H9 (cell line): ENCODE results near the gene ACOT7. TPM values are rescaled to one million over a fixed set of nuclear protein-coding genes. Genes with fewer than 3 reads are reported as not detected.

ENCODE experiments used
- DNase-seq: peaks from one replicate; pipeline ENCODE4 v3.0.0-alpha.2; 2017
- H2AFZ ChIP-seq: one replicate; pipeline ENCODE4 v1.6.1; 2013; ENCODE audit warnings: mild to moderate bottlenecking, low read length, control low read depth, moderate library complexity
- H2AK5ac ChIP-seq: 2 replicates; pipeline ENCODE4 v1.6.1; 2013; ENCODE audit warnings: low read length, control low read depth, mixed read lengths; ENCODE audit not compliant: insufficient read length
- H2BK120ac ChIP-seq: one replicate; pipeline ENCODE4 v1.6.1; 2013; ENCODE audit warnings: low read depth, mild to moderate bottlenecking, low read length, control low read depth, inconsistent platforms; ENCODE audit not compliant: poor library complexity, severe bottlenecking
- H2BK12ac ChIP-seq: 2 replicates; pipeline ENCODE4 v1.6.1; 2013; ENCODE audit warnings: low read length, control low read depth, mixed read lengths, low read depth; ENCODE audit not compliant: insufficient read length
- H2BK15ac ChIP-seq: 2 replicates; pipeline ENCODE4 v1.6.1; 2013; ENCODE audit warnings: low read depth, low read length, control low read depth
- H2BK20ac ChIP-seq: one replicate; pipeline ENCODE4 v1.6.1; 2013; ENCODE audit warnings: low read depth, mild to moderate bottlenecking, low read length, control low read depth, inconsistent platforms; ENCODE audit not compliant: poor library complexity, severe bottlenecking
- H2BK5ac ChIP-seq: 2 replicates; pipeline ENCODE4 v1.6.1; 2013; ENCODE audit warnings: low read length, control low read depth, mixed read lengths; ENCODE audit not compliant: insufficient read length
- H3K14ac ChIP-seq: 2 replicates; pipeline ENCODE4 v1.6.1; 2013; ENCODE audit warnings: low read length, control low read depth; ENCODE audit not compliant: insufficient read depth
- H3K18ac ChIP-seq: 2 replicates; pipeline ENCODE4 v1.6.1; 2013; ENCODE audit warnings: low read depth, mild to moderate bottlenecking, mixed read lengths, low read length, control low read depth; ENCODE audit not compliant: insufficient read length
- H3K23ac ChIP-seq: 2 replicates; pipeline ENCODE4 v1.6.1; 2013; ENCODE audit warnings: low read length, control low read depth, mixed read lengths, low read depth; ENCODE audit not compliant: insufficient read length
- H3K23me2 ChIP-seq: 2 replicates; pipeline ENCODE4 v1.6.1; 2013; ENCODE audit warnings: low read depth, mild to moderate bottlenecking, mixed read lengths, low read length, control low read depth; ENCODE audit not compliant: insufficient read length, poor library complexity, severe bottlenecking
- H3K27ac ChIP-seq: 2 replicates; pipeline ENCODE4 v1.5.1; 2013; ENCODE audit warnings: low read length, control low read depth, mixed read lengths, low read depth; ENCODE audit not compliant: insufficient read length
- H3K27me3 ChIP-seq: 2 replicates; pipeline ENCODE4 v1.6.1; 2013; ENCODE audit warnings: low read length, control low read depth, inconsistent platforms; ENCODE audit not compliant: insufficient read depth
- H3K4ac ChIP-seq: 2 replicates; pipeline ENCODE4 v1.6.1; 2013; ENCODE audit warnings: low read depth, mild to moderate bottlenecking, control low read depth, inconsistent platforms, low read length, moderate library complexity
- H3K4me1 ChIP-seq: 2 replicates; pipeline ENCODE4 v1.6.1; 2013; ENCODE audit warnings: low read length, control low read depth, inconsistent platforms; ENCODE audit not compliant: insufficient read depth
- H3K4me2 ChIP-seq: 2 replicates; pipeline ENCODE4 v1.6.1; 2013; ENCODE audit warnings: low read length, control low read depth, mixed read lengths; ENCODE audit not compliant: insufficient read length, insufficient read depth
- H3K56ac ChIP-seq: 2 replicates; pipeline ENCODE4 v1.6.1; 2013; ENCODE audit warnings: low read depth, mild to moderate bottlenecking, mixed read lengths, low read length, control low read depth; ENCODE audit not compliant: insufficient read length
- H3K79me1 ChIP-seq: 2 replicates; pipeline ENCODE4 v1.6.1; 2013; ENCODE audit warnings: low read depth, mild to moderate bottlenecking, moderate library complexity, low read length, control low read depth, inconsistent platforms; ENCODE audit not compliant: insufficient read depth, poor library complexity, severe bottlenecking
- H3K79me2 ChIP-seq: 2 replicates; pipeline ENCODE4 v1.6.1; 2013; ENCODE audit warnings: low read length, control low read depth, inconsistent platforms; ENCODE audit not compliant: insufficient read depth
- H3K9ac ChIP-seq: 2 replicates; pipeline ENCODE4 v1.6.1; 2013; ENCODE audit warnings: low read length, control low read depth, mixed read lengths; ENCODE audit not compliant: insufficient read length; ENCODE audit errors: extremely low read depth
- H3K9me3 ChIP-seq: one replicate; pipeline ENCODE4 v1.6.1; 2013; ENCODE audit warnings: low read depth, low read length, inconsistent platforms; ENCODE audit not compliant: control insufficient read depth
- H3T11ph ChIP-seq: one replicate; pipeline ENCODE4 v1.6.1; 2013; ENCODE audit warnings: mild to moderate bottlenecking, low read length, control low read depth, inconsistent platforms
- H4K20me1 ChIP-seq: one replicate; pipeline ENCODE4 v1.6.1; 2013; ENCODE audit not compliant: control insufficient read depth, insufficient read length, insufficient read depth
- H4K5ac ChIP-seq: 2 replicates; pipeline ENCODE4 v1.6.1; 2013; ENCODE audit warnings: low read depth, mild to moderate bottlenecking, mixed read lengths, low read length, control low read depth; ENCODE audit not compliant: insufficient read length
- H4K8ac ChIP-seq: replicated peaks from 2 replicates; pipeline ENCODE4 v1.6.1; 2013; ENCODE audit warnings: low read length, control low read depth, mixed read lengths, low read depth; ENCODE audit not compliant: insufficient read length
- H4K91ac ChIP-seq: 2 replicates; pipeline ENCODE4 v1.6.1; 2013; ENCODE audit warnings: low read depth, mild to moderate bottlenecking, moderate library complexity, mixed read lengths, low read length, control low read depth; ENCODE audit not compliant: insufficient read length
- H3K27ac Mint-ChIP-seq, 3 experiments: 2 replicates in 2 of 3; 3 replicates in 1 of 3; pipeline ENCODE4 v1.8.0; 2020 to 2021; ENCODE audit warnings: mixed read lengths in 3 of 3, mild to moderate bottlenecking in 1 of 3, moderate library complexity in 1 of 3
- H3K27me3 Mint-ChIP-seq: 2 replicates; pipeline ENCODE4 v1.8.0; 2021; ENCODE audit warnings: low read depth, mild to moderate bottlenecking, moderate library complexity, mixed read lengths
- H3K36me3 Mint-ChIP-seq, 3 experiments: 2 replicates in 2 of 3; 3 replicates in 1 of 3; pipeline ENCODE4 v1.8.0; 2020 to 2021; ENCODE audit warnings: low read depth in 3 of 3, mixed read lengths in 3 of 3; ENCODE audit not compliant: insufficient read depth in 1 of 3
- H3K4me1 Mint-ChIP-seq, 2 experiments: 2 replicates each; pipeline ENCODE4 v1.8.0; 2020; ENCODE audit warnings: mixed read lengths in 2 of 2
- H3K4me3 Mint-ChIP-seq, 2 experiments: 2 replicates in 1 of 2; 3 replicates in 1 of 2; pipeline ENCODE4 v1.8.0; 2020 to 2021; ENCODE audit warnings: mild to moderate bottlenecking in 2 of 2, mixed read lengths in 2 of 2, moderate library complexity in 1 of 2
- H3K9me3 Mint-ChIP-seq, 2 experiments: 2 replicates in 1 of 2; 3 replicates in 1 of 2; pipeline ENCODE4 v1.8.0; 2020; ENCODE audit warnings: mild to moderate bottlenecking in 2 of 2, mixed read lengths in 2 of 2, moderate library complexity in 1 of 2
- CTCF ChIP-seq: fragments of 200-600 bp; sonication (generic); conservative IDR thresholded peaks from 3 replicates; pipeline ENCODE4 v1.8.0; 2021; ENCODE audit warnings: antibody characterized with exemption, mild to moderate bottlenecking
- WGBS: extraction: QIAGEN DNeasy Blood & Tissue Kit; methylation state at CpG from one replicate; pipeline ENCODE4 v1.1.7; 2013; ENCODE audit warnings: missing lambda C conversion rate, low lambda C conversion rate, mixed read lengths; ENCODE audit not compliant: insufficient read length; ENCODE audit errors: extremely low coverage; 5-methylcytosine and 5-hydroxymethylcytosine counted together
- total RNA-seq: library from RNA; stranded (reverse); gene quantifications from 2 replicates; pipeline ENCODE4 v1.2.1, GENCODE V29; 2021

Gene ACOT7
- total RNA-seq, 1 experiment from 2014 or later: 87.4 TPM

GRCh38 chr1:6331543-6332273 is 61.9 kb downstream of the ACOT7 start:
- peak; percentile 22; the same call in 1 of the 3 replicates for TF ChIP-seq CTCF
- H2BK15ac ChIP-seq: no peak overlapping the region
- no peaks in the 10 kb centered on the region for H3K4me1 ChIP-seq
- Mint-ChIP-seq H3K4me3 (no peak overlapping the region), H3K27ac (peak overlapping the region in 1 of 3 experiments; percentile 79; a peak in 1 of 7 replicates), H3K9me3 (no peaks in the 10 kb centered on the region), H3K27me3 (no peaks in the 10 kb centered on the region; the same call in 1 of the 2 replicates), H3K4me1 (peaks cover 8 to 14% of the 10 kb centered on the region in 2 experiments), H3K36me3 (peaks cover 10 to 33% (median 21%) of the 10 kb centered on the region in 3 experiments)
- no peak overlapping the region for H2AK5ac ChIP-seq
- no peak overlapping the region for H3T11ph ChIP-seq
- no peak overlapping the region for H3K4ac ChIP-seq
- H4K8ac ChIP-seq: no peak overlapping the region
- H2BK120ac ChIP-seq: no peak overlapping the region
- no peak overlapping the region for H2BK20ac ChIP-seq
- no peak overlapping the region for H3K4me2 ChIP-seq
- no peaks in the 10 kb centered on the region; the same call in 1 of the 2 replicates for H3K79me2 ChIP-seq
- no peak overlapping the region for H2BK5ac ChIP-seq
- no CpG with 5 or more reads among the region's 18 CpGs for WGBS
- no peak overlapping the region for H2AFZ ChIP-seq
- no peaks in the 10 kb centered on the region for H4K20me1 ChIP-seq
- no peak overlapping the region for H3K14ac ChIP-seq
- no peak overlapping the region for H4K5ac ChIP-seq
- H3K56ac ChIP-seq: no peak overlapping the region
- no peak overlapping the region for H4K91ac ChIP-seq
- H3K27me3 ChIP-seq: no peaks in the 10 kb centered on the region
- no peaks in the 10 kb centered on the region for H3K23me2 ChIP-seq
- no peak overlapping the region for H3K27ac ChIP-seq
- H3K18ac ChIP-seq: no peak overlapping the region
- no peak overlapping the region for H2BK12ac ChIP-seq
- no peak overlapping the region for H3K9ac ChIP-seq
- H3K23ac ChIP-seq: no peak overlapping the region
- DNase-seq: no peak
- no peaks in the 10 kb centered on the region for H3K9me3 ChIP-seq
- no peaks in the 10 kb centered on the region for H3K79me1 ChIP-seq
